ENCODE results near the gene TBCD.

The TBCD gene

GRCh38 chr17:82835122-82835521 lies 83.3 kb downstream of the TBCD start:
- no peaks in the 10 kb centered on the region for H4K20me1 ChIP-seq (ENCODE audit: low read depth, low read length)
- H3K9ac ChIP-seq (ENCODE audit: low read length) = no peak overlapping the region
- H3K36me3 ChIP-seq (ENCODE audit: low read length) = no peaks in the 10 kb centered on the region
- H3K4me3 ChIP-seq (ENCODE audit: insufficient read depth, low read length, poor library complexity, severe bottlenecking) = no peak overlapping the region
- TF ChIP-seq EZH2phosphoT487 (conservative IDR thresholded peaks at IDR 0.05; ENCODE audit: low read length) (no peak), CTCF (IDR thresholded peaks at IDR 0.05; ENCODE audit: insufficient read depth, low read length, poor library complexity, severe bottlenecking) (no peak)
- no peak overlapping the region for H3K27ac ChIP-seq (ENCODE audit: low read depth, low read length)
- no peak overlapping the region for H3K4me2 ChIP-seq (ENCODE audit: low read depth, low read length, poor library complexity, severe bottlenecking)
- no peak overlapping the region for H2AFZ ChIP-seq (ENCODE audit: low read depth, low read length, severe bottlenecking)
- H3K9me2 ChIP-seq (replicated peaks; ENCODE audit: insufficient read depth, low read length) = no peaks in the 10 kb centered on the region
- no peaks in the 10 kb centered on the region for H3K79me2 ChIP-seq (ENCODE audit: insufficient read depth, low read length)
- no peaks in the 10 kb centered on the region for H3F3A ChIP-seq (ENCODE audit: insufficient read depth)
- no peaks in the 10 kb centered on the region for H3K27me3 ChIP-seq (ENCODE audit: low read length)
- H3K9me3 ChIP-seq (ENCODE audit: insufficient read depth, low read length) = no peaks in the 10 kb centered on the region

- H3K27me3 ChIP-seq (ENCODE audit: low read length) = no peaks in the 10 kb centered on the region
- no peaks in the 10 kb centered on the region for H3K9me3 ChIP-seq (ENCODE audit: insufficient read depth, low read length)
- no peaks in the 10 kb centered on the region for H3K36me3 ChIP-seq (ENCODE audit: low read length)
- no peak overlapping the region for H3K4me3 ChIP-seq (ENCODE audit: insufficient read depth, low read length, poor library complexity, severe bottlenecking)
- H3K9ac ChIP-seq (ENCODE audit: low read length) = no peak overlapping the region
- no peak overlapping the region for H2AFZ ChIP-seq (ENCODE audit: low read depth, low read length, severe bottlenecking)
- no peak for TF ChIP-seq EZH2phosphoT487 (conservative IDR thresholded peaks at IDR 0.05; ENCODE audit: low read length)
- no peak for TF ChIP-seq CTCF (IDR thresholded peaks at IDR 0.05; ENCODE audit: insufficient read depth, low read length, poor library complexity, severe bottlenecking)
- no peak overlapping the region for H3K4me2 ChIP-seq (ENCODE audit: low read depth, low read length, poor library complexity, severe bottlenecking)
- H3K27ac ChIP-seq (ENCODE audit: low read depth, low read length) = no peak overlapping the region
- no peaks in the 10 kb centered on the region for H4K20me1 ChIP-seq (ENCODE audit: low read depth, low read length)
- no peaks in the 10 kb centered on the region for H3F3A ChIP-seq (ENCODE audit: insufficient read depth)
- no peaks in the 10 kb centered on the region for H3K9me2 ChIP-seq (replicated peaks; ENCODE audit: insufficient read depth, low read length)
- H3K79me2 ChIP-seq (ENCODE audit: insufficient read depth, low read length) = no peaks in the 10 kb centered on the region
These were observed 84.1 kb downstream of the TBCD start for GRCh38 chr17:82835766-82836512.

GRCh38 chr17:82836823-82837357 lies 85.0 kb downstream of the TBCD start:
- no peaks in the 10 kb centered on the region for H3F3A ChIP-seq (ENCODE audit: insufficient read depth)
- H3K9me2 ChIP-seq (replicated peaks; ENCODE audit: insufficient read depth, low read length) = no peaks in the 10 kb centered on the region
- no peaks in the 10 kb centered on the region for H4K20me1 ChIP-seq (ENCODE audit: low read depth, low read length)
- H3K79me2 ChIP-seq (ENCODE audit: insufficient read depth, low read length) = no peaks in the 10 kb centered on the region
- H3K36me3 ChIP-seq (ENCODE audit: low read length) = no peaks in the 10 kb centered on the region
- no peak overlapping the region for H3K27ac ChIP-seq (ENCODE audit: low read depth, low read length)
- no peak for TF ChIP-seq EZH2phosphoT487 (conservative IDR thresholded peaks at IDR 0.05; ENCODE audit: low read length)
- no peak for TF ChIP-seq CTCF (IDR thresholded peaks at IDR 0.05; ENCODE audit: insufficient read depth, low read length, poor library complexity, severe bottlenecking)
- H3K4me3 ChIP-seq (ENCODE audit: insufficient read depth, low read length, poor library complexity, severe bottlenecking) = no peak overlapping the region
- no peak overlapping the region for H2AFZ ChIP-seq (ENCODE audit: low read depth, low read length, severe bottlenecking)
- H3K4me2 ChIP-seq (ENCODE audit: low read depth, low read length, poor library complexity, severe bottlenecking) = no peak overlapping the region
- no peak overlapping the region for H3K9ac ChIP-seq (ENCODE audit: low read length)
- no peaks in the 10 kb centered on the region for H3K27me3 ChIP-seq (ENCODE audit: low read length)
- no peaks in the 10 kb centered on the region for H3K9me3 ChIP-seq (ENCODE audit: insufficient read depth, low read length)
